ENCODE data around the gene FAM149B1. TPM values are rescaled to one million over a fixed set of nuclear protein-coding genes. Genes with fewer than 3 reads are reported as not detected.

FAM149B1 gene
- total and polyA plus RNA-seq, 4 donors, result 32.1 to 39.9 (median 38.2) TPM

DNA sequence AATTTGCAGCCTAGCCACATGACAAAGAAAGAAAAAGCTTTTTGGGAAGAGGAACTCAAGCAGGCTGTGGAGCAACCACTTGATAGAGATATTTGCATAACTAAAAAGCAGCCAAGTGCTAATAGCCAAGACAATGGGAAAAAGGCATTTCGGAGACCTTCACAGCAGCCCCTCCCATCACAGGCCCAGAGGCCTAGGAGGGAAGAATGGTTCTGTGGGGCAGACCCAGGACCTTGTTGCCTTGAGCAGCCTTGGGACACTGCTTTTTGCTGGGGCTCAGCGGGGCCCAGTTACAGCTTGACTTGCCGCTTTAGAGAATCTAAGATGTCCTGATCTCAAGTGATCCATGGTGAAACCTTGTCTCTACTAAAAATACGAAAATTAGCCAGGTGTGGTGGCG is 38.5 kb downstream of the FAM149B1 start:
- 97% methylated on average over 4 of the region's 5 CpGs for WGBS (ENCODE audit: insufficient coverage)
- no peaks in the 10 kb centered on the region for H3K9me3 ChIP-seq (ENCODE audit: control insufficient read depth, insufficient read depth, low read length)
- H3K27me3 ChIP-seq (ENCODE audit: control insufficient read depth, insufficient read depth, low read length), result no peaks in the 10 kb centered on the region
- no peak for DNase-seq (ENCODE audit: low read depth in 4 of 6, low spot score in 6 of 6)
- H3K36me3 ChIP-seq (ENCODE audit: control insufficient read depth, insufficient read depth, low read length), result peaks cover 14% of the 10 kb centered on the region
- H3K4me3 ChIP-seq (ENCODE audit: low read depth, low read length), result no peak overlapping the region
- no peak overlapping the region for H3K27ac ChIP-seq (ENCODE audit: low read depth, low read length)
- no peaks in the 10 kb centered on the region for H3K4me1 ChIP-seq (ENCODE audit: control insufficient read depth, insufficient read depth, low read length)

DNA sequence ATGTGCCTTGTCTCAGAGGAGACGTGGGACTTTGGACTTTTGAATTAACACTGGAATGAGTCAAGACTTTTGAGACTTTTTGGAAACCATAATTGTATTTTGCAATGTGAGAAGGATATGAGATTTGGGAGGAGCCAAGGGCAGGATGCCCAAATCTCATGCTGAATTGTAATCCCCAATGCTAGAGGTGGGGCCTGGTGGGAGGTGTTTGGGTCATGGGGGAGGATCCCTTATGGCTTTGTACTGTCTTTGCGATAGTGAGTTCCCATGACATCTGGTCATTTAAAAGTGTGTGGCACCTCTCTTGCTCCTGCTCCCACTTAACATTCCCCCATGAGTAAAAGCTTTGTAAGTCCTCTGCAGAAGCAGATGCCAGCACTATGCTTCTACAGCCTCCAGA is 40.0 kb downstream of the FAM149B1 start:
- Histone ChIP-seq H3K9me3 (ENCODE audit: control insufficient read depth, insufficient read depth, low read length) (no peaks in the 10 kb centered on the region), H3K27ac (ENCODE audit: low read depth, low read length) (no peak overlapping the region), H3K36me3 (ENCODE audit: control insufficient read depth, insufficient read depth, low read length) (peaks cover 18% of the 10 kb centered on the region), H3K27me3 (ENCODE audit: control insufficient read depth, insufficient read depth, low read length) (no peaks in the 10 kb centered on the region), H3K4me3 (ENCODE audit: low read depth, low read length) (no peak overlapping the region), H3K4me1 (ENCODE audit: control insufficient read depth, insufficient read depth, low read length) (no peaks in the 10 kb centered on the region)
- WGBS (ENCODE audit: insufficient coverage), result 92% methylated on average over 1 of the region's 2 CpGs
- no peak for DNase-seq (ENCODE audit: low read depth in 4 of 6, low spot score in 6 of 6)

DNA sequence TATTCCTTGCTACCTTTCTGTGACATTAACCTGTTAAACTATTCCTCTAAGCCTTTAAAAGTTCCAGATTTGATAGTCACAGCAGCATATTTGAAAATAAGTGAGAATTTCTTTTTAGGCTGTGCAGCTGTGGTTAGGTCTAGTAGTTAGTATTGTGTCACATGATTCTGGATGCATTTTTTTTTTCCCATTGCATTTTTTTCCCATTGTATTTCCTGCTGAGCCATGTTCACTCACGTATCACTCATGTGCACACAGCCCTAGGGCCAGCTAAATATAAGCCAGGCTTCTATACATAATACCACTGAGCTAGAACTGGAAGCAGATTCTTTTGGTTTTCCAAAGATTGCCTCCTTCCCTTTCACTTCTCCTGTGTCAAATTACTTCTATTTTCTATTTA is 41.8 kb downstream of the FAM149B1 start:
- no peaks in the 10 kb centered on the region for H3K9me3 ChIP-seq (ENCODE audit: control insufficient read depth, insufficient read depth, low read length)
- DNase-seq (ENCODE audit: low read depth in 4 of 6, low spot score in 6 of 6), result no peak
- peaks cover 19% of the 10 kb centered on the region for H3K36me3 ChIP-seq (ENCODE audit: control insufficient read depth, insufficient read depth, low read length)
- WGBS (ENCODE audit: insufficient coverage), result 75% methylated on average over 1 of the region's 1 CpG
- no peaks in the 10 kb centered on the region for H3K4me1 ChIP-seq (ENCODE audit: control insufficient read depth, insufficient read depth, low read length)
- H3K27ac ChIP-seq (ENCODE audit: low read depth, low read length), result no peak overlapping the region
- H3K4me3 ChIP-seq (ENCODE audit: low read depth, low read length), result no peak overlapping the region
- H3K27me3 ChIP-seq (ENCODE audit: control insufficient read depth, insufficient read depth, low read length), result no peaks in the 10 kb centered on the region

DNA sequence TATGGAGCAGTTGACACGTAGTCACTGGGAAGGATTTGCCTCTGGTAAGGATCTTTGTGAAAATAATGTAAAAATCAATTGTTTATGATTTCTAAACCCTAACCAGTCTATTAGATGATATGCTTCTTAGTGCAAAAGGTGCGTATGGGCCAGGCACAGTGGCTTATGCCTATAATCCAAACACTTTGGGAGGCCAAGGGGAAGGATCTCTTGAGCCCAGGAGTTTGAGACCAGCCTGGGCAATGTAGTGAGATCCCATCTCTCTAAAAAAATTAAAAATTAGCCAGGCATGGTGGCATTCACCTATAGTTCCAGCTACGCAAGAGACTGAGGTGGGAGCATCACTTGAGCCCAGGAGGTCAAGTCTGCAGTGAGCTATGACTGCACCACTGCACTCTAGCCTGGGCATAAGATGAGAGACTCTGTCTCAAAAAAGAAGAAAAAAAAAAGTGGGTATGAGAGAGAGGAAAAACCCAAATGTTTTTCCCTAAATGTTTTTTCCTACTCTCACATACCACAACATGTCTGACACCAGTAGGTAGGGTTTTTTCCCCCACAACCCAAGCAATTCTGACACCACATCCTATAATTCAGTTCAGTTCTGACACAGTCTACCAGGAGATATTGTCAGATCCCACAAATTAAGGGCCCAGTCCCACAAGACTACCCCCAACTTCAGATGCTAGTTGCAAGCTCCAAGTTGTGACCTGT is 42.6 kb downstream of the FAM149B1 start:
- Histone ChIP-seq H3K27ac (ENCODE audit: low read depth, low read length) (no peak overlapping the region), H3K36me3 (ENCODE audit: control insufficient read depth, insufficient read depth, low read length) (peaks cover 17% of the 10 kb centered on the region), H3K4me3 (ENCODE audit: low read depth, low read length) (no peak overlapping the region), H3K9me3 (ENCODE audit: control insufficient read depth, insufficient read depth, low read length) (no peaks in the 10 kb centered on the region), H3K27me3 (ENCODE audit: control insufficient read depth, insufficient read depth, low read length) (no peaks in the 10 kb centered on the region), H3K4me1 (ENCODE audit: control insufficient read depth, insufficient read depth, low read length) (no peaks in the 10 kb centered on the region)
- DNase-seq (ENCODE audit: low read depth in 4 of 6, low spot score in 6 of 6), result no peak
- 100% methylated on average over 1 of the region's 3 CpGs for WGBS (ENCODE audit: insufficient coverage)

DNA sequence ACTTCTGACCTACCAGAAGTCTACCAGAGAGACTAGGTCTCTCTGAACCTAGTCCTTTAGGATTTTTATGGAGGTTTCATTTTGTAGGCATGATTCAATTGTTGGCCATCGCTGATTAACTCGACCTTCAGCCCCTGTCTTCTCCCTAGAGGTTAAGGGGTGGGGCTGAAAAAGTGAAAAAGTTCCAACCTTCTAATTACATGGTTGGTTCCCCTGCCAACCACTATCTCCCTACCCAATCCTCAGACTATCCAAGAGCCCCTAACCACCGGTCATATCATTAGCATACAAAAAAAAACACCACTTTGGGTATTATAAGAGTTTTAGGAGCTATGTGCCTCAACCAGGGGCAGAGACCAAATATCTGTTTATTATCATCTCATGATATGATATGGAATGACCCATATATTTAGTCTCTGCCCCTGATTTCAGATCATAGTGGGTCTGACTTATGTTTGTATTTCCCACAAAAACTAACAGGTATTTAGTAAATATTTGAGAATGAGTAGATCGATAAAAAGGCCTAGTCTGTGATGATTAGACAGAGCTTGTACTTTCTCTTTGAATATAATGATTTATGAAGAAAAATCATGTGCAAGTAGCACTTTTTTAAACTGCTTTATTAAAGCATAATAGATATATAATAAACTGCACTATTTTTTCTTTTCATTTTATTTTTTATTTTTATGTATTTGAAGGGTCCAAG is 43.3 kb downstream of the FAM149B1 start:
- DNase-seq (ENCODE audit: low read depth in 4 of 6, low spot score in 6 of 6), result no peak
- no peaks in the 10 kb centered on the region for H3K27me3 ChIP-seq (ENCODE audit: control insufficient read depth, insufficient read depth, low read length)
- H3K27ac ChIP-seq (ENCODE audit: low read depth, low read length), result no peak overlapping the region
- H3K36me3 ChIP-seq (ENCODE audit: control insufficient read depth, insufficient read depth, low read length), result peaks cover 17% of the 10 kb centered on the region
- H3K4me3 ChIP-seq (ENCODE audit: low read depth, low read length), result no peak overlapping the region
- H3K9me3 ChIP-seq (ENCODE audit: control insufficient read depth, insufficient read depth, low read length), result no peaks in the 10 kb centered on the region
- WGBS (ENCODE audit: insufficient coverage), result no CpG with 5 or more reads among the region's 4 CpGs
- no peaks in the 10 kb centered on the region for H3K4me1 ChIP-seq (ENCODE audit: control insufficient read depth, insufficient read depth, low read length)

DNA sequence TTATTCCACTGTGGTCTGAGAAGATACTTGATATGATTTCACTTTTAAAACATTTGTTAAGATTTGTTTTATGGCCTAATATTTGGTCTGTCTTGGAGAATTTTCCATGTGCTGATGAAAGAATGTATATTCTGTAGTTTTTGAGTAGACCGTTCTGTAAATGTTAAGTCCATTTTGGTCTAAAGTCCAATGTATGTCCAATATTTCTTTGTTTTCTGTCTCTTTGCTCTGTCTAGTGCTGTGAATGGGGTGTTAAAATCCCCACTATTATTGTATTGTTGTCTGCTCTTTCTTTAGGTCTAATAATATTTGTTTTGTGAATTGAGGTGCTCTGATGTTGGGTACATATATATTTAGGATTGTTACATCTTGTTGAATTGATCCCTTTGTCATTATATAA is 47.8 kb downstream of the FAM149B1 start:
- Histone ChIP-seq H3K4me3 (ENCODE audit: low read depth, low read length) (no peak overlapping the region), H3K27ac (ENCODE audit: low read depth, low read length) (no peak overlapping the region), H3K36me3 (ENCODE audit: control insufficient read depth, insufficient read depth, low read length) (peaks cover 15% of the 10 kb centered on the region), H3K9me3 (ENCODE audit: control insufficient read depth, insufficient read depth, low read length) (no peaks in the 10 kb centered on the region), H3K27me3 (ENCODE audit: control insufficient read depth, insufficient read depth, low read length) (no peaks in the 10 kb centered on the region), H3K4me1 (ENCODE audit: control insufficient read depth, insufficient read depth, low read length) (no peaks in the 10 kb centered on the region)
- WGBS (ENCODE audit: insufficient coverage), result 83% methylated on average over 1 of the region's 1 CpG
- no peak for DNase-seq (ENCODE audit: low read depth in 4 of 6, low spot score in 6 of 6)

DNA sequence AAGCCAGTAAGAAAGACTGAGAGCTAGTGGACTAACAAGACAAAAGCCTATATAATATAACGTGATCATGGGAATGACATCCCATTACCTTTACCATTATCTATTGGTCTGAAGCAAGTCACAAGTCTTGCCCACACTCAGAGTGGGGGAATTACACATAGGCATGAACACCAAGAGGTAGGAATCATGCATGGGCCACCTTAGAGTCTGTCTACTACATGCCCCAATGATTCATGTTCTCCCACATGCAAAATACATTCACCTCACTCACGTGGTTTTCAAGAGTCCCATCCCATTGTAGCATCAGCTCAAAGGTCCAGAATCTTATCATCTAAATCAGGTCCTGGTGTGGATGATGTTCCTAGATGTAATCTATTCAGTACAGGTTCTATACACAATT is 49.7 kb downstream of the FAM149B1 start:
- Histone ChIP-seq H3K9me3 (ENCODE audit: control insufficient read depth, insufficient read depth, low read length) (no peaks in the 10 kb centered on the region), H3K36me3 (ENCODE audit: control insufficient read depth, insufficient read depth, low read length) (peaks cover 11% of the 10 kb centered on the region), H3K27me3 (ENCODE audit: control insufficient read depth, insufficient read depth, low read length) (no peaks in the 10 kb centered on the region), H3K4me3 (ENCODE audit: low read depth, low read length) (no peak overlapping the region), H3K27ac (ENCODE audit: low read depth, low read length) (no peak overlapping the region), H3K4me1 (ENCODE audit: control insufficient read depth, insufficient read depth, low read length) (no peaks in the 10 kb centered on the region)
- WGBS (ENCODE audit: insufficient coverage), result no CpG with 5 or more reads among the region's 2 CpGs
- no peak for DNase-seq (ENCODE audit: low read depth in 4 of 6, low spot score in 6 of 6)

DNA sequence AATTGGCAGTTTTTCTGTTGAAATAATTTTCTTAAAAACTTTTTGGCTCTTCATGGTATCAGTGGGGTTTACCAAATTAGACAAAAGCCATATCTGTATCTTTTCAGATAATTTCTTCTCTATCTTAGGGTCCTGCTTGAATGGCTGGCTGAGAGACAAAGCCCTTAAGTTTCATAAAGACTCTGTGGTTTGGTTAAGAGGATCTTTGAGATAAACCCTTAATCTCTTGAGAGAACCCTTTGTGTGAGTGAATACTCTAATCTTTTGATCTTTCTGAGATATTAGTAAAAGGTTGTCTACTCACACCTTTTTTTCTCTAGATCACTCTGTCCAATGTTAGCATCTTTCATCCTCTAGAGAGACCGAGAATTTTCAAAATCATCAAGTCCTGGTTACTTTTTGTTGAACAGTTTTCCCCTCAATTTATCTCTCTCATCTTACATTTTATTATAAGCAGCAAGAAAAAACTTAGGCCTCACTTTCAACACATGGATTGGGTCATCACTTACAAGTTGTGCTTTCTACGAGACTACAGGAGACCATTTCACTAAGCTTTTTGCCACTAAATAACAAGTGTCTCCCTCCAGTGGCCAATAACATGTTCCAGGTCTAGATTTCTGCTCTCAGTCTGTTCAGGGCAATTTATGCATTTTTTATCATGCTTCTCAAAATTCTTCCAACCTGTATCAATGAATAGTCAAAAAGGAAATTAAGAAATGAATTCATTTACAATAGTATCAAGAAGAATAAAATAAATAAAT is 50.7 kb downstream of the FAM149B1 start:
- H3K27me3 ChIP-seq (ENCODE audit: control insufficient read depth, insufficient read depth, low read length), result no peaks in the 10 kb centered on the region
- WGBS (ENCODE audit: insufficient coverage), result 94% methylated on average over 2 of the region's 2 CpGs
- H3K4me1 ChIP-seq (ENCODE audit: control insufficient read depth, insufficient read depth, low read length), result no peaks in the 10 kb centered on the region

DNA sequence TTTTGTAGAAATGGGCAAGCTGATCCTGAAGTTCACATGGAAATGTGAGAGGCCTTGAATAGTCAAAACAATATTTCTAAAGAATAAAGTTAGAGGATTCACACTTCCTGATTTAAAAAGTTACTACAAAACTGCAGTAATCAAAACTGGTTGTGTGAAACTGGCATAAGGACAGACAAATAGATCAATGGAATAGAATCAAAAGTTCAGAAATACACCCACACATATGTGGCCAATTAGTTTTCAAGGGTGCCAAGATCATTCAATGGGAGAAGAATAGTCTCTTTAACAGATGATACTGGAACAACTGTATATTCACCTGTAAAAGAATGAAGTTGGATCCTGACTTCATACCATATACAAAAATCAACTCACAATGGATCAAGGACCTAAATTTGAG is 51.5 kb downstream of the FAM149B1 start:
- H3K27ac ChIP-seq (ENCODE audit: low read depth, low read length), result no peak overlapping the region
- H3K4me1 ChIP-seq (ENCODE audit: control insufficient read depth, insufficient read depth, low read length), result no peaks in the 10 kb centered on the region
- DNase-seq (ENCODE audit: low read depth in 4 of 6, low spot score in 6 of 6), result no peak
- H3K4me3 ChIP-seq (ENCODE audit: low read depth, low read length), result no peak overlapping the region
- peaks cover 8% of the 10 kb centered on the region for H3K36me3 ChIP-seq (ENCODE audit: control insufficient read depth, insufficient read depth, low read length)
- H3K9me3 ChIP-seq (ENCODE audit: control insufficient read depth, insufficient read depth, low read length), result no peaks in the 10 kb centered on the region
- no peaks in the 10 kb centered on the region for H3K27me3 ChIP-seq (ENCODE audit: control insufficient read depth, insufficient read depth, low read length)

More for the DNA sequence above, 50.7 kb downstream of the FAM149B1 start:
- Histone ChIP-seq H3K9me3 (ENCODE audit: control insufficient read depth, insufficient read depth, low read length) (no peaks in the 10 kb centered on the region), H3K27ac (ENCODE audit: low read depth, low read length) (no peak overlapping the region), H3K4me3 (ENCODE audit: low read depth, low read length) (no peak overlapping the region), H3K36me3 (ENCODE audit: control insufficient read depth, insufficient read depth, low read length) (peaks cover 8% of the 10 kb centered on the region)
- no peak for DNase-seq (ENCODE audit: low read depth in 4 of 6, low spot score in 6 of 6)
